ENCODE results near the gene CRIP3.

DNA sequence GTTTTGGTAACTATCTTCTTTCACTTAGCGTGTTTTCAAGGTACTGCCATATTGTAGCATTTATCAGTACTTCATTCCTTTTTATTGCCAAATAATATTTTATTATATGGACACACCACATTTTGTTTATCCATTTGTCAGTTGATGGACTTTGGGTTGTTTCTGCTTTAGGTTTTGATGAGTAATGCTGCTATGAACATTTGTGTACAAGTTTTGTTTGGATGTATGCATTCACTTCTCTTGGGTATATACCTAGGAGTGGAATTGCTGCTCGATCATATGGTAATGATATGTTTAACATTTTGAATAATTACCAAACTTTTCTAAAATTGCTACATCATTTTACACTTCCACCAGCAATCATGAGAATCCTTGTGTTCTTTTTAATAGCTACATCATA, 16.9 kb downstream of the CRIP3 start:
- TF ChIP-seq, protein P1, sequence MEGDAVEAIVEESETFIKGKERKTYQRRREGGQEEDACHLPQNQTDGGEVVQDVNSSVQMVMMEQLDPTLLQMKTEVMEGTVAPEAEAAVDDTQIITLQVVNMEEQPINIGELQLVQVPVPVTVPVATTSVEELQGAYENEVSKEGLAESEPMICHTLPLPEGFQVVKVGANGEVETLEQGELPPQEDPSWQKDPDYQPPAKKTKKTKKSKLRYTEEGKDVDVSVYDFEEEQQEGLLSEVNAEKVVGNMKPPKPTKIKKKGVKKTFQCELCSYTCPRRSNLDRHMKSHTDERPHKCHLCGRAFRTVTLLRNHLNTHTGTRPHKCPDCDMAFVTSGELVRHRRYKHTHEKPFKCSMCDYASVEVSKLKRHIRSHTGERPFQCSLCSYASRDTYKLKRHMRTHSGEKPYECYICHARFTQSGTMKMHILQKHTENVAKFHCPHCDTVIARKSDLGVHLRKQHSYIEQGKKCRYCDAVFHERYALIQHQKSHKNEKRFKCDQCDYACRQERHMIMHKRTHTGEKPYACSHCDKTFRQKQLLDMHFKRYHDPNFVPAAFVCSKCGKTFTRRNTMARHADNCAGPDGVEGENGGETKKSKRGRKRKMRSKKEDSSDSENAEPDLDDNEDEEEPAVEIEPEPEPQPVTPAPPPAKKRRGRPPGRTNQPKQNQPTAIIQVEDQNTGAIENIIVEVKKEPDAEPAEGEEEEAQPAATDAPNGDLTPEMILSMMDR (IDR thresholded peaks at IDR 0.05): no peak
- no peak for TF ChIP-seq POLR2A (IDR thresholded peaks at IDR 0.05)
